Measurements from ENCODE around the gene CPN2.

Gene CPN2

DNA sequence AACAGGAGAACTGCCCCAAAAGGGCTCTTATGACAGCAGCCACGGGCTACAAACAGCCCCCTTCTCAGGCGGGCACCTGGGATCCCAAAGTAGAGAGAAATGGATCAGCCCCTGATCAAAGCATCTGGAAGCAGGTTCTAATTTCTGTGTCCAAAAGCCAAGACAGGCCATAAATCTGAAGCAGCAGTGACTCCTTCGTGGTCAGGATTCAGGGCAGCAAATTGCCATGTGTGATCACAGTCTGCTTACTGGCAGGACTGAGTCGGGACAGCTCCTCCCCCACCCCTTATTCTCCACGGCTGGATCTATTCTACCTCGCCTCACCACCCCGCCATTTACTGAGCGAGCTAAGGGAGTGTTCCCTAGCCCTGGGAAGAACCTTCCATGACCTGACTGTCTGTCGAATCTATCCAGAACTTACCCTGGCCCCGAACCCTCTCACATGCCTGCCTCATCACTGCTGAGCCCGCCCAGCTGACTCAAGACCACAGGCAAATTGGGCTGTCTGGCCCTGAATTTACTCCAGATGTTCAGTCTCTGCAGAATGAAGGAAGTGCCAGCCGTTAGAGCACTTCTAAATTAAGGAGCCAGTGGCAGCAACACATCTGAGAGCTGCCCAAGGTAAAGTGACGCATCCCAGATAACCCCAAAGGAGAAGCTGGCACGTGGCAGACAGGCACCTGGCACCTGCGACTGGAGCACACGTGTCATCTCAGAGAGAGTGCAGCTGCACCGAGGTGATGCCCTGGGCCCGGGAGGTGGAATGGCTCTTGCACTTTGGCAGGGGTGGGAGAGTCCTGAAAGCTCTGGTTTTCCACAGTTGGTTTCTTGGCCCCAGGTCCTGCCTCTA, 17.1 kb upstream of the CPN2 start:
- TF ChIP-seq, protein P1, sequence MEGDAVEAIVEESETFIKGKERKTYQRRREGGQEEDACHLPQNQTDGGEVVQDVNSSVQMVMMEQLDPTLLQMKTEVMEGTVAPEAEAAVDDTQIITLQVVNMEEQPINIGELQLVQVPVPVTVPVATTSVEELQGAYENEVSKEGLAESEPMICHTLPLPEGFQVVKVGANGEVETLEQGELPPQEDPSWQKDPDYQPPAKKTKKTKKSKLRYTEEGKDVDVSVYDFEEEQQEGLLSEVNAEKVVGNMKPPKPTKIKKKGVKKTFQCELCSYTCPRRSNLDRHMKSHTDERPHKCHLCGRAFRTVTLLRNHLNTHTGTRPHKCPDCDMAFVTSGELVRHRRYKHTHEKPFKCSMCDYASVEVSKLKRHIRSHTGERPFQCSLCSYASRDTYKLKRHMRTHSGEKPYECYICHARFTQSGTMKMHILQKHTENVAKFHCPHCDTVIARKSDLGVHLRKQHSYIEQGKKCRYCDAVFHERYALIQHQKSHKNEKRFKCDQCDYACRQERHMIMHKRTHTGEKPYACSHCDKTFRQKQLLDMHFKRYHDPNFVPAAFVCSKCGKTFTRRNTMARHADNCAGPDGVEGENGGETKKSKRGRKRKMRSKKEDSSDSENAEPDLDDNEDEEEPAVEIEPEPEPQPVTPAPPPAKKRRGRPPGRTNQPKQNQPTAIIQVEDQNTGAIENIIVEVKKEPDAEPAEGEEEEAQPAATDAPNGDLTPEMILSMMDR (IDR thresholded peaks at IDR 0.05; ENCODE audit: low read depth, low read length), result no peak
- H3K27me3 ChIP-seq (ENCODE audit: insufficient read depth, low read depth, severe bottlenecking), result no peaks in the 10 kb centered on the region
- H3K9me3 ChIP-seq (ENCODE audit: severe bottlenecking), result no peaks in the 10 kb centered on the region
- no peak overlapping the region for H3K4me3 ChIP-seq (ENCODE audit: low read depth, low read length)
- H3K27ac ChIP-seq, result no peak overlapping the region
- no peaks in the 10 kb centered on the region for H3K36me3 ChIP-seq
- no peak for DNase-seq

DNA sequence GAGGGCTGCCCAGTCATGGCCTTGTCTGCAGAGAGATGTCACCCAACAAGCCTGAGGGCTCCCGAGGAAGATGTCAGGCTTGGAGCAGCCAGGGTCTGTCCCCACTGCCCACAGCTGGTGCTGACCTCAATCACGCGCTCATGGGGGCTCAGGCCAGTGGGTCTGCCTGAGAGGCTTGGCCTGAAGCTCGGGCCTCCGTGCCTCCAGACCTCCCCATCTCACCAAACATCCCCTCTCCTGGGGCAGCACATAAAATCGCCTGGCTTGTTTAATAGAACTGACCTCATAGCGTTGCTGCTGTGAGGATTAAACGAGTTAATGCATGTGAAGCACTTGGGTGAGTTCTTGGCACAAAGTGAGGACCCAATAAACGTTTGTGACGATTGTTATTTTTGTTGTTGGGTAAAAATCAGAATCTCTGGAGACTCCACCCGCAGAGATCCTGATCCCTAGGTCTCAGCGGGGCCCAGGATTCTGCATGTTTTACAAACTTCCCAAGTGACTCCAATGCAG, 14.9 kb upstream of the CPN2 start:
- TF ChIP-seq, protein P1 (IDR thresholded peaks at IDR 0.05; ENCODE audit: low read depth, low read length), result no peak
- no peaks in the 10 kb centered on the region for H3K27me3 ChIP-seq (ENCODE audit: insufficient read depth, low read depth, severe bottlenecking)
- no peaks in the 10 kb centered on the region for H3K9me3 ChIP-seq (ENCODE audit: severe bottlenecking)
- no peaks in the 10 kb centered on the region for H3K36me3 ChIP-seq
- no peak for DNase-seq
- H3K27ac ChIP-seq, result no peak overlapping the region
- no peak overlapping the region for H3K4me3 ChIP-seq (ENCODE audit: low read depth, low read length)

DNA sequence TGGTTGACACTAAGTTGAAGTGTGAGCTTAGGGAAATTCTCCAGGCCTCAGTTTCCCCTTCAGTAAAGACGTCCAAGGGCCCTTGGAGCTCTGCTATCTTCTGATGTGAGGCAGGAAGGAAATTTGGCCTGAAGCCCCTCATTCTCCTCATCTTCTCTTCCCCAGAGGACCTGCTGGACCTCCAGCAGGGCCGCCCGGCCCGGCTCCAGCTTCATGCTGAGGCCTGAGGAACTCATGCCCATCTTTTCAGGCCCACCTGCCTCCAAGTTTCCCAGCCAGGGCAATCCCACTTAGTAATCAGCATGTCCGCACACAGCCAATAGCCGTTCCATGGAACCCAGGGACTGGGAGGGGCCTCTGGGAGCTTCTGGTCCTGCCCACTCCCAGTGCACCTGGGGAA, 14.4 kb upstream of the CPN2 start:
- Histone ChIP-seq H3K4me3 (ENCODE audit: low read depth, low read length) (no peak overlapping the region), H3K27ac (no peak overlapping the region), H3K9me3 (ENCODE audit: severe bottlenecking) (no peaks in the 10 kb centered on the region), H3K36me3 (no peaks in the 10 kb centered on the region), H3K27me3 (ENCODE audit: insufficient read depth, low read depth, severe bottlenecking) (no peaks in the 10 kb centered on the region)
- TF ChIP-seq, protein P1 (IDR thresholded peaks at IDR 0.05; ENCODE audit: low read depth, low read length), result no peak
- DNase-seq, result no peak

DNA sequence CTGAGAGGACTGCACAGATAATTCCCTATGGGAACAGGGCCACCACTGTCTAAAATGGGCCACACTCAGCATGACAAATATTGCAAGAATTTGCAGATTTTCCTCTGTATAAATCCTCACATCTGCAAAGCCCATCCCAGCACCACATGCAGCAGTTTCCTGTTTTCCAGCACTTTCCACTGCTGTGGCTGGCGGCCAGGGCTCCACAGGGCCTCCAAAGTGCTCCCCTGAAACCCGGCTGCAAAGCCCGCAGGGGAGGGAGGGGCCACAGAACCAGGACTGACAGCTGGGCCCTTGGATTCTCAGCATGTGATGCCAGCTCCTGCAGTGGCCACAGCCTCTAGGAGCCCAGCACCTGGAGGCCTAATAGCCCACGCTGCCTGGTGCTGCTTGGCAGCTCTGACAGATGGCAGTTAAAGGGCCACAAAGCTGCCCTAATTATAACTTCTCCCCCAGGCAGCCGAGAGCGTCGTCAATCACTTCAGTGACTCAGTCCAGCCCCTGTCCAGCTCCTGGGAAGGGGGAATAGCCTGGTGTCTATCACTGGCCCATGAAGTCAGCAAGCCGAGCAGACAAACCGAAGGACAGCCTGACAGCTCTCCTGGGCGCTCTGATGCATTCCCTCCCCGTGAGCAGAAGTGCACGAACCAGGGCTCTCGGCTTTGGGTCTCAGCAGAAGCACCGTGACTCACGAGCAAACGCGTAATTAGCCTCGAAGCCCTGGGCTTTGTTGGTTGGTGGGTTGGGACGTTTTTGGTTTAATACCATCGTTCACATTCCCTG, 13.7 kb upstream of the CPN2 start:
- Histone ChIP-seq H3K27ac (no peak overlapping the region), H3K36me3 (no peaks in the 10 kb centered on the region)
- DNase-seq, result peak; percentile 36

DNA sequence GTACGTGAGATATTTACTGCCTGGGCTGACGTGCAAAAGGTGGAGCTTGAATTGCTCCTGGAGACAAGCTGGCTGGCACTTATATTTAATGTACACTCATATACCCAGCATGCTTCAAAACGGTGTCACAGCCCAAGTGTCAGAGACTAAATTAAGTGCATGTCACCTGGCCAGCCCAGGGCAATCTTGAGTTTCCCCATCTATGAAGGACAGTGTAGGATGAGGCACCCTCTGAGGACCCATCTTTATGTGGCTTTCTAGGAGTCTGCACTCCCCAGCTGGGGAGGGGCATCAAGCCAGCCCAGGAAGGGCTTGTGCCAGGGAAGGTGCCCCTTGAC, 13.2 kb upstream of the CPN2 start:
- no peaks in the 10 kb centered on the region for H3K27me3 ChIP-seq (ENCODE audit: insufficient read depth, low read depth, severe bottlenecking)
- H3K27ac ChIP-seq, result no peak overlapping the region
- TF ChIP-seq, protein P1 (IDR thresholded peaks at IDR 0.05; ENCODE audit: low read depth, low read length), result no peak
- H3K9me3 ChIP-seq (ENCODE audit: severe bottlenecking), result no peaks in the 10 kb centered on the region
- no peaks in the 10 kb centered on the region for H3K36me3 ChIP-seq
- no peak for DNase-seq
- no peak overlapping the region for H3K4me3 ChIP-seq (ENCODE audit: low read depth, low read length)

More for the DNA sequence above, 13.7 kb upstream of the CPN2 start:
- no peaks in the 10 kb centered on the region for H3K27me3 ChIP-seq (ENCODE audit: insufficient read depth, low read depth, severe bottlenecking)
- H3K9me3 ChIP-seq (ENCODE audit: severe bottlenecking), result no peaks in the 10 kb centered on the region
- TF ChIP-seq, protein P1 (IDR thresholded peaks at IDR 0.05; ENCODE audit: low read depth, low read length), result no peak
- H3K4me3 ChIP-seq (ENCODE audit: low read depth, low read length), result no peak overlapping the region

Data from WERI-Rb-1 (cell line).